HG03439 (cell line): ENCODE data around the gene ZNF407.
"Not testable (repeated sequence)": the region's sequence is repeated elsewhere in the genome, so short reads cannot be mapped to it uniquely, and the experiment has no call there.

Experiments
- ATAC-seq: cut with Tn5 transposase; IDR thresholded peaks from one replicate; pipeline ENCODE4 v1.9.1; 2021; ENCODE audit warnings: mild to moderate bottlenecking, moderate library complexity; ENCODE audit not compliant: unreplicated experiment

Gene ZNF407, protein sequence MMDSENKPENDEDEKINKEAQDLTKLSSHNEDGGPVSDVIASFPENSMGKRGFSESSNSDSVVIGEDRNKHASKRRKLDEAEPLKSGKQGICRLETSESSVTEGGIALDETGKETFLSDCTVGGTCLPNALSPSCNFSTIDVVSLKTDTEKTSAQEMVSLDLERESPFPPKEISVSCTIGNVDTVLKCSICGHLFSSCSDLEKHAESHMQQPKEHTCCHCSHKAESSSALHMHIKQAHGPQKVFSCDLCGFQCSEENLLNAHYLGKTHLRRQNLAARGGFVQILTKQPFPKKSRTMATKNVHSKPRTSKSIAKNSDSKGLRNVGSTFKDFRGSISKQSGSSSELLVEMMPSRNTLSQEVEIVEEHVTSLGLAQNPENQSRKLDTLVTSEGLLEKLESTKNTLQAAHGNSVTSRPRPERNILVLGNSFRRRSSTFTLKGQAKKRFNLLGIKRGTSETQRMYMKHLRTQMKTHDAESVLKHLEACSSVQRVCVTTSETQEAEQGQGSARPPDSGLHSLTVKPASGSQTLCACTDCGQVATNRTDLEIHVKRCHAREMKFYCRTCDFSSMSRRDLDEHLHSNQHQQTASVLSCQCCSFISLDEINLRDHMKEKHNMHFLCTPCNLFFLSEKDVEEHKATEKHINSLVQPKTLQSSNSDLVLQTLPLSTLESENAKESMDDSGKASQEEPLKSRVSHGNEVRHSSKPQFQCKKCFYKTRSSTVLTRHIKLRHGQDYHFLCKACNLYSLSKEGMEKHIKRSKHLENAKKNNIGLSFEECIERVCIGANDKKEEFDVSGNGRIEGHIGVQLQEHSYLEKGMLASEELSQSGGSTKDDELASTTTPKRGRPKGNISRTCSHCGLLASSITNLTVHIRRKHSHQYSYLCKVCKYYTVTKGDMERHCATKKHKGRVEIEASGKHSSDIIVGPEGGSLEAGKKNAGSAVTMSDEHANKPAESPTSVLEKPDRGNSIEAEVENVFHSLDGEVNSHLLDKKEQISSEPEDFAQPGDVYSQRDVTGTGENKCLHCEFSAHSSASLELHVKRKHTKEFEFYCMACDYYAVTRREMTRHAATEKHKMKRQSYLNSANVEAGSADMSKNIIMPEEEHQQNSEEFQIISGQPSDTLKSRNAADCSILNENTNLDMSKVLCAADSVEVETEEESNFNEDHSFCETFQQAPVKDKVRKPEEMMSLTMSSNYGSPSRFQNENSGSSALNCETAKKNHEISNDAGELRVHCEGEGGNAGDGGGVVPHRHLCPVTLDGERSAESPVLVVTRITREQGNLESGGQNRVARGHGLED (N-terminal part only)

DNA sequence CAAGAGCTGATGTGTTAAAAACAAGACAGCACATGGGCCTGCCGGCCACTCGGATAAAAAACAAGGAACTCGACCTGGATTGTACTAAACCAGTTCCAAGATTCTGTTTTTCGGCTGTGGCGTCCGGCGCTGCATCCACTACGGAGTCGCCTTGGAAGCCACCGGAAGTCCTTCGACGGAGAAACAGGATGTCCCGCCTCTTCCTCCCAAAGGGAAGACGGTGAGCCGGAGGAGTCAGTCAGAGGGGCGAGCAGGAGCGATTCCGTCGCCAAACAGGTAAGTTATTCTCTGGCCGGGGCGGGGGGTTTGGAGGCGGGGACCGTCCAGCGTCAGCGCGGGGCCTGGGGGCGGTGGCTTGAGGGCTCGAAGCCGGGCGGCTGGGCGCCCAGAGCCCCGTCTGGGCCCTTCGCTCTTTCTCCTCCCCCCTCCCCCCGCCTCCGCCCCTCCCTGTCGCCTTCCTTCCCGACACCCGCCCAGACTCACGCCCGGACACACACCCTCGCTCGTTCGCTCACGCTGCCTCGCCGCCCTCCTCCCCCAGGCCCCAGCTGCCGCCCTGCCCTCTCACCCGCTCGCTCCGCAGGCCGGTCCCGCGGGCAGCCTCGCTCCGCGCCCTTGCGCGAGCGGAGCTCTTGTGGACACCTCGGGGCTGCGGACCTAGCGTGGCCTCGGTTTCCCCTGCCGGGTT is at the start of gene ZNF407:
Gene ZNF407 (plus strand): TSS at position 209 of the 688 bp plus-strand sequence. CDS start 33,150 bp downstream, outside the sequence.
- ATAC-seq = peak; percentile 71

DNA sequence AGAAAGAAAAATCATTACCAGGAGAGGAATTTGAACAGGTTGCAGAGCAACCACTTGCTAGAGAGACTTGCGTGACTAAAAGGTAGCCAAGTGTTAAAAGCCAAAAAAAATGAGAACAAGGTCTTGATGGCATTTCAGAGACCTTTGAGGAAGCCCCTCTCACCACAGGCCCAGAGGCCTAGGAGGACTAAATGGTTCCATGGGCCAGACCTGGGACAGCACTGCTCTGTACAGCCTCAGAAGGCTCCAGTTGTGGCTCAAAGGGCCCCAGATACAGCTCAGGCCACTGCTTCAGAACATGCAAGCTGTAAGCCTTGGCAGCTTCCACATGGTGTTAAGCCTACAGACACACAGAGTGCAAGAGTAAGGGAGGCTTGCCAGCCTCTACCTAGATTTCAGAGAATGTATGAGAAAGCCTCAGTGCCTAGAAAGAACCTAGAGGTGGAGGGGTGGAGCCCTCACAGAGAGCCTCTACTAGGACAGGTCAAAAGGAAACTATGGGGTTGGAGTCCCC is 48.0 kb upstream of the ZNF407 start:
- ATAC-seq = no peak

DNA sequence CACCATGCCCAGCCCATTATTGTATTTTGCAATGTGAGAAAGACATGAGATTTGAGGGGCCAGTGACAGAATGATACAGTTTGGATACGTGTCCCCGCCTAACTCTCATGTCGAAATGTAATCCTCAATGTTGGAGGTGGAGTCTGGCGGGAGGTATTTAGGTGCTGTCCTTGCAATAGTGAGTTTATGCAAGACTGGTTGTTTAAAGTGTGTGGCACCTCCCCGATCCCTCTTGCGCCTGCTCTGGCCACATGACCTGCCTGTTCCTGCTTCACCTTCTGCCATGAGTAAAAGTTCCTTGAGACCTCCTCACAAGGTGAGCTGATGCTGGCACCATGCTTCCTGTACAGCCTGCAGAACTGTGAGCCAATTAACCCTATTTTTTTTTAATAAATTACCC is 46.8 kb upstream of the ZNF407 start:
- ATAC-seq = no peak

DNA sequence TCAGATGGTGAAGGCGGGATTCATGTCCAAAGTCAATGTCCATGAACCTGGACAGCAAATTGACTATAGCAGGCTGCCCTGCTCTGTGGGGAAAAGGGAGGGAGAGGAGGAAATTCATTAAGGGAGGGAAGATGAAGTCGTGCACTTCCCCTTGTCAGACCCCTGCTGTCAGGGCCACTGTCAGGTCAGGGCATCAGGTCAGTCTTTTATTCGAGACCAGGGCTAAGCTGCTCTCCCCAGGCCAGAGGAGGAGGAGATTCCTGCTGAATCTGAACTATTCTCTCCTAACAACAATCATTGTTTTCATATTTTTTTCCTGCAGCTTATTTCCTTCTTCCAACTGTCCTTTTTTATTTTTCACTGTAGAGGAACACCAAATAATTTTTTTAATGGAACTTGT is 46.2 kb upstream of the ZNF407 start:
- no peak for ATAC-seq

DNA sequence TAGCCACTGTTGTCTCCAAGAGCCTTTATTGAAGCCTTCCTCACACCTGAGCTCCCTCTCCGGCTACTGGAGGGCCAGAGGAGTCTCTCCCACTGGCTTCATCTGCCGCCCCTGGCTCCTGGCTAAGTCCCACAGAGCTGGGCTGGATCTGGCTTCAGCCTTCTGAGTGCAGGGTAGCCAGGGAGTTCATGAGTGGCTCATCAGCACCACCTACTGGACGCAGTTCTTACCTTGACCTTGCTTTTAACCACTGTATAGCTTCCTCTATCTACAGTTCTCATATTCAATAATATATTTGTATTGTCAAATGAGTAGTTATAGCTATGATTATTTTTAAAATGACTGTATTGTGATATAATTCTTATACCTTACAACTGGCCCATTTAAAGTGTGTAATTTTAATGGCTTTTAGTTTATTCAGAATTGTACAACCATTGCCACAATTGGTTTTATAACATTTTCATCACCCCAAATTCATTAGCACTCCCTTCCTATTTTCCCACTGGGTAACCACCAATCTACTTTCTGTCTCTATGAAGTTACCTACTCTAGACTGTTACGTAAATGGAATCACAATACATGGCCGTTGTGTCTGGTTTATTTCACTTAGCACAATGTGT is 45.6 kb upstream of the ZNF407 start:
- ATAC-seq = peak; percentile 91

DNA sequence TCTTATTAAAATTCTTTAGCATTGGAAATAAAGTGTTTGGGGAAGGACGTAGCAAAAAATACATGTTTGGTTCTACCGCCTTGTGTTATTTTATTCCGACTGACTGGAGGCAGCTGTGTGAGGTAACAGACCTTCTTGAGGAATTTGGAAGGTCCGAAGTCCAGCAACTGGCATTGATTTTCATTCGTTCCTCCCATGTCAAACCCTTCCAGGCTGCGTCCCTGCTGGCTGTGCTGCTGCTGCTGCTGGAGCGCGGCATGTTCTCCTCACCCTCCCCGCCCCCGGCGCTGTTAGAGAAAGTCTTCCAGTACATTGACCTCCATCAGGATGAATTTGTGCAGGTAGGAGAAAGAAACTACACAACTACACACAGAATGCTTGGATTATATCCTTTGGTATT is 41.5 kb upstream of the ZNF407 start:
- no peak for ATAC-seq

DNA sequence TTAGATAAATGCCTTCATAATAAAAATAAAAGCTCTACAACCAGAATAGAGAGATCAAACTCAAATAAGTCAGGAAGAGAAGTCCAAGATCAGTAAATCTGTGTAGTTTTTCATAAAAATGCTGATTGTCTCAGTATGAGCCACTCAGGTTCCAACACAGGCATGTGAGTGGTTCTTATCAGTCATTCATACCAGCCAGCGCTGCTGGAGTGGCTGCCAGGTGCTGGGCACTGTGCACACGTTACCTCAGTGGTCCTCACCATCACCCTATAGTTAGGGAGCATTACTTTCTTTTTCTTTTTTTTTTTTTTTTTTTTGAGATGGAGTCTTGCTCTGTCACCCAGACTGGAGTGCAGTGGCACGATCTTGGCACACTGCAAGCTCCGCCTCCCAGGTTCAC is 39.6 kb upstream of the ZNF407 start:
- ATAC-seq = no peak

DNA sequence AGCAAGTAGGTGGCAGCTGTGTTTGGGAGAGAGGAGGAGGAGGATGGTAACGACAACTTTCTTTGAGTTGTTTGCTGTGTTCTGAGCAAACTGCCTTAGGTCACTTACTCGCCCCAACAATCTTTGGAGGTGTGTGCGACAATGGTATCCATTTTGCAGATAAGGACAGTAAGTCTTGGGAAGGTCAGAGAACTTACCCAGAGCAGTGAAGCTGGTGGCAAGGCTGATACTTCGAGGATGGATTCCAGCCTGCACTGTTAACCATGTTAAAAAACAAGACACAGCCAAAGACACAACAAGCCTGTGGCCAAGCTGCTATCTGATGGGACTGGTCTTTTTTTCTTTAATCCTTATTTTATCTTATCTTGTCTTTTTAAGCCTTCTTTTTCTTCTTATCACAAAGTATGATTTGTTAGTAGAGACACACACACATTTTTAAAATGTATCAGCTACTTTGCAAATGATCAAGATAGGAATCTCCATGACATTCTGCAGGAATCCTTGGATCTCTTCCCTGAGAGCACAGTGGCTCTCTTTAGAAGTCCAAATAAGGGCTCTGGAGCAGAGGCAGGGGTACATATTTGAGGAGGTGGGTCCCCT is 35.4 kb upstream of the ZNF407 start:
- ATAC-seq = no peak

DNA sequence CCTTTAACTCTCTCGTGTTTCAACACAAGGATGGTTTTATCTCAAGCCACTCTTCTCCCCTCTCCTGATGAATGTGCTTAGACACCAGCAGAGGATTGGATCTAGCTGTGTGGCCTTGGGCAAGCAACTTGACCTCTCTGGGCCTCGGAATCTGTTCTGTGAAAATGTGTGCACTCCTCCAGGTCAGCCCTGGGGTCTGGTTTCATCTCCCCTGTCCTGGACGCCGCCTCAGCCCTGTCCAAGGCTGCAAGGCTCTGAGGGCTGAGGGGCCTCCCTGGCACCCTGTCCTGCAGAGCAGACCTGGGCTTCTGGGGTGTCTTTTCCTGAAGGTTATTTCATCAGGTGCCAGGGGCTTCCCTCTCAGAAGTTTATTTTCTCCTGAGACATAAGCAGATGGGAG is 34.9 kb upstream of the ZNF407 start:
- ATAC-seq = no peak

GRCh38 chr18:74563999-74564398 is 33.7 kb upstream of the ZNF407 start:
- ATAC-seq = no peak

DNA sequence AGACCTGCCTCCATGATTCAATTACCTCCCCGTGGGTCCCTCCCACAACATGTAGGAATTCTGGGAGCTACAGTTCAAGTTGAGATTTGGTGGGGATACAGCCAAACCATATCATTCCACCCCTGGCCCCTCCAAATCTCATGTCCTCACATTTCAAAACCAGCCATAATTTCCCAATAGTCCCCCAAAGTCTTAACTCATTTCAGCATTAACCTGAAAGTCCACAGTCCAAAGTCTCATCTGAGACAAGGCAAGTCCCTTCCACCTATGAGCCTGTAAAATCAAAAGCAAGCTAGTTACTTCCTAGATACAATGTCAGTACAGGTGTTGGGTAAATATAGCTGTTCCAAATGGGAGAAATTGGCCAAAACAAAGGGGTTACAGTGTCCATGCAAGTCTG is 32.5 kb upstream of the ZNF407 start:
- ATAC-seq = not testable (repeated sequence)

DNA sequence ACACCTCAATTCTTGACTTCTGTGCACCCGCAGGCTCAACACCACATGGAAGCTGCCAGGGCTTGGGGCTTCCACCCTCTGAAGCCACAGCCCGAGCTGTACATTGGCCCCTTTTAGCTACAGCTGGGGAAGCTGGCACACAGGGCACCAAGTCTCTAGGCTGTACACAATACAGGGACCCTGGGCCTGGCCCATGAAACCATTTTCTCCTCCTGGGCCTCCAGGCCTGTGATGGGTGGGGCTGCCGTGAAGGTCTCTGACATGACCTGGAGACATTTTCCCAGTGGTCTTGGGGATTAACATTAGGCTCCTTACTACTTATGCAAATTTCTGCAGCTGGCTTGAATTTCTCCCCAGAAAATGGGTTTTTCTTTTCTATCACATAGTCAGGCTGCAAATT is 31.7 kb upstream of the ZNF407 start:
- not testable (repeated sequence) for ATAC-seq

- no peak for ATAC-seq
Observed at GRCh38 chr18:74567822-74568221, 29.8 kb upstream of the ZNF407 start.

- ATAC-seq = no peak
Observed at GRCh38 chr18:74569401-74569800, 28.3 kb upstream of the ZNF407 start.

DNA sequence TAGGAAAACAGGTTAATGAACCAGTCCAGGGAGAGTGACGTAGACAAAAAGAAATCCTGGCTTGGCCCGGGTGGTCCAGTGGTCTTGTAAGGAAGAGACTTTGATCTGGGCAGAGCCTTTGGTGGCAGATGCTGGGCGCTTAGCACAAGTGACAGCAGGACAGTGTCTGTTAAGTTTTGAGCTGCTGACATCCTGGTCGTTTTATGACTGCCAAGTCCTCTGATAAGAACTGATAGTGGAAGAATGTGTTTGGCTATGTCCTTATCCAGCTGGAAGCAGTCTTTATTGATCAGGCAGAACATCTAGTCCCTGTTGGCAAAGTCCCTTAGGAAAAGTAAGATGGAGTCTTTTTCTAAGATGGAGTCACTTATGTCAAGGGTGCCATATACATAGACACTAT is 27.4 kb upstream of the ZNF407 start:
- no peak for ATAC-seq

DNA sequence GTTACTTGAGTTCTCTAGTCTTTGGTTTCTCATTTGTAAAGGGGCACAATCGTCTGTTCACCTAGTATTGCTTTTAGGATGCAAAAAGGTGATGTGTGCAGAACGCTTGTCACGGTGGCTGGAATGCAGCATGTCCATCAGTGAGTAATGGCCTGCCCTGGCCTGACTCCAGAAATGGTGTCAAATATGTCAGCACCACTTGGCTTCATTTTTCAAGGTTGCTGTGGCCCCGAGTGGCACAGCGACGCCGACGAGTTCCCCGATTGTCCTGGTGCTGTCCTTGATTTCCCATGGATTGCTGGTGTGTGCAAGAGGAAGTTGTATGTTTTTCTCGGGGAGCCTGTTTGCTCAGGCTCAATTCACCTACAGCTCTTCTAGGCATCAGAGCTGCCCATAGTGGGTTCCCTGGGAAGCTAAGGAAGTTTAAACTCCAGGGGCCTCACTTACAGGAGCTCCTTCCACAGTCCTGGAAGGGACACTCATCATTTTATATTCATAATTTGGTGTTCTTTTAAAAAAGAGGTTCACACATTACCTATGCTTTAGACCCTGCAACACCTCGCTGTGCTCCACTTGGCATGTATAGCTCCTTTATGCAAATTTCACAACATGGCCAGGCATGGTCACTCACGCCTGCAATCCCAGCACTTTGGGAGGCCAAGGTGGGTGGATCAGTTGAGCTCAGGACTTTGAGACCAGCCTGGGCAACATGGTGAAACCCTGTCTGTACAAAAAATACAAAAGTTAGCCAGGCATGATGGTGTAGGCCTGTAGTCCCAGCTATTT is 25.6 kb upstream of the ZNF407 start:
- ATAC-seq = no peak

- no peak for ATAC-seq
Observed at GRCh38 chr18:74573053-74573452, 24.6 kb upstream of the ZNF407 start.

- no peak for ATAC-seq
Observed at GRCh38 chr18:74574916-74575315, 22.8 kb upstream of the ZNF407 start.

DNA sequence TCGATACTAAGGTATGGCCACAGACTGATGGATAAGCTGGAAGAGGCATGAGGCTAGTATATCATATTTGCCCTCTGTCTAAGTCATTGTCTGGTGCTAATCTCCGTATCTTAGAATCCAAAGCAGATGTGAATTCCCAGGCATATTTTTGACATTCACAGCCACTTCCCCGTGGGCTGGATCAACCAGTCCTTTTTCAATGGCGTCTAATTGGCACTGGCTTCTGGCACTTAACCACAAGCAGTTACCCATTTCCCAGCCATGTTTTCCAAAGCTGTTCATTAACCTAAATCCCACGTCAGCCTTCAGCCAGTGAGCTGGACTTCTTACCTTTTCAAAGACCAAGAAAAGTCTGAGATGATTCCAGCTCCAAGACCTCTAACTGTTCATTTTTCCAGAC is 20.7 kb upstream of the ZNF407 start:
- no peak for ATAC-seq
